B cell (primary cell): ENCODE measurements around the gene IFIT1B. TPM values are rescaled to one million over a fixed set of nuclear protein-coding genes. Genes with fewer than 3 reads are reported as not detected.

Source experiments
- ATAC-seq: fragments of 200-7000 bp; cut with Tn5 transposase; one replicate; pipeline ENCODE4 v1.10.0; 2021; ENCODE audit warnings: low read depth, mild to moderate bottlenecking, moderate number of reproducible peaks, moderate library complexity
- CTCF ChIA-PET: fragments of 350-600 bp; sonication (Branson Sonifier 250); formaldehyde crosslinking; loops from one replicate; lab custom pipeline; 2021; ENCODE audit warnings: antibody characterized with exemption, inconsistent platforms; lab: Charles Lee
- POLR2A ChIA-PET: fragments of 350-600 bp; sonication (Branson Sonifier 250); formaldehyde crosslinking; loops from one replicate; lab custom pipeline; 2021; ENCODE audit warnings: antibody characterized with exemption; lab: Charles Lee
- DNase-seq: peaks from one replicate; pipeline ENCODE4 v3.0.0; 2013
- H2AFZ ChIP-seq: 2 replicates; pipeline ENCODE4 v1.6.1; 2012; ENCODE audit warnings: mild to moderate bottlenecking, low read depth, low read length; ENCODE audit not compliant: insufficient read depth, poor library complexity, severe bottlenecking
- H3K27ac ChIP-seq, 2 donors: 1 replicate in 1 of 2; 2 replicates in 1 of 2; pipeline ENCODE4 v1.5.1; 2012 to 2013; ENCODE audit warnings: low read length in 2 of 2, mild to moderate bottlenecking in 2 of 2, moderate library complexity in 1 of 2
- H3K27me3 ChIP-seq, 4 experiments: fragments of 200-600 bp in 1 of 4; sonication (generic) in 1 of 4; replicated peaks in 1 of 4; 1 replicate in 2 of 4; 2 replicates in 2 of 4; pipeline versions ENCODE4 v1.6.1 to v1.7.0; 2013 to 2016; ENCODE audit warnings: low read length in 3 of 4, mild to moderate bottlenecking in 2 of 4, mixed read lengths in 1 of 4, moderate library complexity in 1 of 4; ENCODE audit not compliant: insufficient read depth in 4 of 4, control insufficient read depth in 3 of 4; ENCODE audit errors: control extremely low read depth in 1 of 4
- H3K36me3 ChIP-seq, 2 experiments: replicated peaks in 1 of 2; 1 replicate in 1 of 2; 2 replicates in 1 of 2; pipeline versions ENCODE4 v1.6.1 to v1.7.1; 2013; ENCODE audit warnings: low read length in 1 of 2; ENCODE audit not compliant: insufficient read depth in 2 of 2, control insufficient read depth in 1 of 2; ENCODE audit errors: control extremely low read depth in 1 of 2, extremely low read depth in 1 of 2
- H3K4me1 ChIP-seq, 2 donors: fragments of 200-600 bp in 1 of 2; sonication (generic) in 1 of 2; 1 replicate in 1 of 2; 2 replicates in 1 of 2; pipeline versions ENCODE4 v1.5.1 to v1.6.1; 2013 to 2017; ENCODE audit warnings: low read length in 2 of 2; ENCODE audit not compliant: control insufficient read depth in 2 of 2, insufficient read depth in 2 of 2
- H3K4me2 ChIP-seq: replicated peaks from 2 replicates; pipeline ENCODE3; 2012; ENCODE audit warnings: mild to moderate bottlenecking, low read depth, low read length; ENCODE audit not compliant: poor library complexity, severe bottlenecking
- H3K4me3 ChIP-seq, 5 experiments: fragments of 200-600 bp in 1 of 5; sonication (generic) in 1 of 5; 1 replicate in 3 of 5; 2 replicates in 2 of 5; pipeline versions ENCODE4 v1.5.1 to v1.7.0; 2011 to 2016; ENCODE audit warnings: low read length in 4 of 5, mild to moderate bottlenecking in 4 of 5, low read depth in 2 of 5, control low read depth in 1 of 5, moderate library complexity in 1 of 5; ENCODE audit not compliant: insufficient read depth in 1 of 5; ENCODE audit errors: control extremely low read depth in 1 of 5, extremely low read depth in 1 of 5
- H3K79me2 ChIP-seq: fragments of 200-600 bp; sonication (generic); one replicate; pipeline ENCODE4 v1.6.0; 2016; ENCODE audit warnings: low read length; ENCODE audit not compliant: control insufficient read depth, insufficient read depth
- H3K9ac ChIP-seq: fragments of 200-600 bp; sonication (generic); 2 replicates; pipeline ENCODE4 v1.6.1; 2017; ENCODE audit warnings: mild to moderate bottlenecking, low read length, moderate library complexity
- H3K9me3 ChIP-seq, 3 donors: one replicate each; pipeline versions ENCODE4 v1.6.1 to v1.7.1; 2013; ENCODE audit warnings: low read length in 2 of 3; ENCODE audit not compliant: control insufficient read depth in 2 of 3, insufficient read depth in 1 of 3; ENCODE audit errors: control extremely low read depth in 1 of 3
- H4K20me1 ChIP-seq: 2 replicates; pipeline ENCODE4 v1.6.0; 2012; ENCODE audit warnings: mild to moderate bottlenecking, low read length; ENCODE audit not compliant: insufficient read depth, control insufficient read depth, poor library complexity, severe bottlenecking
- H3K27ac Mint-ChIP-seq: one replicate; pipeline ENCODE4 v1.8.0; 2021; ENCODE audit warnings: mixed read lengths
- H3K27me3 Mint-ChIP-seq: one replicate; pipeline ENCODE4 v1.8.0; 2021; ENCODE audit warnings: mixed read lengths
- H3K4me1 Mint-ChIP-seq: one replicate; pipeline ENCODE4 v1.8.0; 2021; ENCODE audit warnings: mixed read lengths
- H3K4me3 Mint-ChIP-seq: one replicate; pipeline ENCODE4 v1.8.0; 2021; ENCODE audit warnings: mixed read lengths
- H3K9me3 Mint-ChIP-seq: one replicate; pipeline ENCODE4 v1.8.0; 2022; ENCODE audit warnings: mixed read lengths; ENCODE audit not compliant: insufficient read depth
- CTCF ChIP-seq: fragments of 200-600 bp; IDR thresholded peaks from one replicate; pipeline ENCODE4 v1.8.0; 2022; ENCODE audit warnings: antibody characterized with exemption, mild to moderate bottlenecking
- EZH2 ChIP-seq: IDR thresholded peaks from 2 replicates; pipeline ENCODE4 v1.6.1; 2012; ENCODE audit warnings: borderline replicate concordance, low read depth, mild to moderate bottlenecking, moderate library complexity, low read length; ENCODE audit not compliant: insufficient read depth, poor library complexity, severe bottlenecking
- whole genome bisulfite sequencing: methylation state at CpG from one replicate; pipeline ENCODE4 v1.1.5; 2013; ENCODE audit warnings: missing lambda C conversion rate; ENCODE audit not compliant: insufficient coverage; 5-methylcytosine and 5-hydroxymethylcytosine counted together
- intact Hi-C: fragments of 100-400 bp; cut with micrococcal nuclease; formaldehyde crosslinking; loops from one replicate; pipeline ENCODE4 v1.10.0; 2022
- polyA plus RNA-seq: library from polyadenylated mRNA; depleted of rRNA; stranded (reverse); fragments of >200 nt; gene quantifications from 2 replicates; pipeline ENCODE4 v1.2.3, GENCODE V29; 2012
- total RNA-seq, 2 donors: library from RNA; stranded (reverse); fragments of 120-200 nt in 1 of 2; gene quantifications; 1 replicate in 1 of 2; 2 replicates in 1 of 2; pipeline versions ENCODE4 v1.2.3 to v1.2.4, GENCODE V29; 2013 to 2022

IFIT1B gene
- total and polyA plus RNA-seq, 2 donors (not counting 1 experiment from before 2014, with no cell fraction given) = not detected

GRCh38 chr10:89351412-89351779 lies 26.5 kb upstream of the IFIT1B start:
- no peaks in the 10 kb centered on the region for H3K79me2 ChIP-seq
- H3K27me3 ChIP-seq = no peaks in the 10 kb centered on the region
- no peak for TF ChIP-seq EZH2
- no peak for TF ChIP-seq CTCF
- POLR2A ChIA-PET = no interaction called here
- no peak overlapping the region for H3K4me3 ChIP-seq
- H3K9me3 Mint-ChIP-seq = peaks cover 4% of the 10 kb centered on the region
- H3K4me2 ChIP-seq = peak overlapping the region; percentile 38
- CTCF ChIA-PET = no interaction called here
- peaks cover 46% of the 10 kb centered on the region for H3K4me1 Mint-ChIP-seq
- DNase-seq = no peak
- intact Hi-C loops = no loop called here
- peak overlapping the region in 1 of 2 donors; percentile 18 for H3K27ac ChIP-seq
- peak overlapping the region; percentile 26 for H3K4me3 Mint-ChIP-seq
- no peak overlapping the region for H3K27ac Mint-ChIP-seq
- H2AFZ ChIP-seq = peak overlapping the region; percentile 41
- peak overlapping the region; percentile 9 for H3K9ac ChIP-seq
- H4K20me1 ChIP-seq = no peaks in the 10 kb centered on the region
- 86% methylated on average over 1 of the region's 1 CpG for WGBS
- H3K27me3 Mint-ChIP-seq = no peaks in the 10 kb centered on the region
- no peaks in the 10 kb centered on the region for H3K36me3 ChIP-seq
- peaks cover 30 to 37% of the 10 kb centered on the region in 2 donors for H3K4me1 ChIP-seq
- H3K9me3 ChIP-seq = no peaks in the 10 kb centered on the region
- no peak for ATAC-seq

GRCh38 chr10:89351780-89352597 lies 25.9 kb upstream of the IFIT1B start:
- H3K79me2 ChIP-seq = no peaks in the 10 kb centered on the region
- WGBS = 89% methylated on average over 12 of the region's 12 CpGs
- H3K36me3 ChIP-seq = no peaks in the 10 kb centered on the region
- DNase-seq (no peak), ATAC-seq (no peak)
- ChIA-PET POLR2A (no interaction called here), CTCF (no interaction called here)
- H3K4me1 Mint-ChIP-seq = peaks cover 45% of the 10 kb centered on the region
- no peaks in the 10 kb centered on the region for H4K20me1 ChIP-seq
- H3K9me3 ChIP-seq = no peaks in the 10 kb centered on the region
- no peak overlapping the region for H3K4me3 Mint-ChIP-seq
- H3K4me2 ChIP-seq = no peak overlapping the region
- intact Hi-C loops = no loop called here
- no peaks in the 10 kb centered on the region for H3K27me3 Mint-ChIP-seq
- TF ChIP-seq CTCF (no peak), EZH2 (no peak)
- H3K4me1 ChIP-seq = peaks cover 30 to 36% of the 10 kb centered on the region in 2 donors
- peaks cover 4% of the 10 kb centered on the region for H3K9me3 Mint-ChIP-seq
- H2AFZ ChIP-seq = no peak overlapping the region
- no peak overlapping the region for H3K27ac Mint-ChIP-seq
- H3K27me3 ChIP-seq = no peaks in the 10 kb centered on the region
- no peak overlapping the region for H3K9ac ChIP-seq
- H3K4me3 ChIP-seq = no peak overlapping the region
- no peak overlapping the region for H3K27ac ChIP-seq
